Ureter (tissue), 1 donor: ENCODE results near the gene UCK2. TPM values are rescaled to one million over a fixed set of nuclear protein-coding genes. Genes with fewer than 3 reads are reported as not detected.
"Not testable (repeated sequence)": the region's sequence is repeated elsewhere in the genome, so short reads cannot be mapped to it uniquely, and the experiment has no call there.

ENCODE experiments used
- DNase-seq: peaks from one replicate; pipeline ENCODE4 v3.0.0-alpha.2; 2020; ENCODE audit warnings: low spot score
- total RNA-seq: library from RNA; stranded (reverse); gene quantifications from one replicate; pipeline ENCODE4 v1.2.4, GENCODE V29; 2023
- donor health status: DM: yes; HTN: yes; CAD: no.

The UCK2 gene
- 44.7 TPM for total RNA-seq

GRCh38 chr1:165827268-165828102, at the start of gene UCK2:
UCK2 (plus strand) TSS chr1:165827614; CDS start chr1:165827834, 220 bp downstream.
- DNase-seq, result peak; percentile 77

GRCh38 chr1:165778197-165778596, 49.2 kb upstream of the UCK2 start:
- DNase-seq, result not testable (repeated sequence)

- DNase-seq, result not testable (repeated sequence)
Observed at GRCh38 chr1:165783519-165783918, 43.9 kb upstream of the UCK2 start.

- no peak for DNase-seq
Observed at GRCh38 chr1:165787741-165788140, 39.7 kb upstream of the UCK2 start.

- DNase-seq, result no peak
Observed at GRCh38 chr1:165793951-165794350, 33.5 kb upstream of the UCK2 start.

GRCh38 chr1:165795894-165796293, 31.5 kb upstream of the UCK2 start:
- no peak for DNase-seq

- no peak for DNase-seq
Observed at GRCh38 chr1:165799387-165799786, 28.0 kb upstream of the UCK2 start.

GRCh38 chr1:165804513-165804912, 22.9 kb upstream of the UCK2 start:
- DNase-seq, result not testable (repeated sequence)

GRCh38 chr1:165807613-165808012, 19.8 kb upstream of the UCK2 start:
- DNase-seq, result no peak

GRCh38 chr1:165815725-165816124, 11.7 kb upstream of the UCK2 start:
- no peak for DNase-seq

GRCh38 chr1:165816157-165816556, 11.3 kb upstream of the UCK2 start:
- no peak for DNase-seq

- no peak for DNase-seq
Observed at GRCh38 chr1:165816826-165817497, 10.5 kb upstream of the UCK2 start.

- no peak for DNase-seq
Observed at GRCh38 chr1:165823552-165824268, 3.7 kb upstream of the UCK2 start.

- no peak for DNase-seq
Observed at GRCh38 chr1:165824269-165824643, 3.2 kb upstream of the UCK2 start.

- DNase-seq, result no peak
Observed at GRCh38 chr1:165826565-165827267, 698 bp upstream of the UCK2 start.

- peak; percentile 53 for DNase-seq
Observed at GRCh38 chr1:165828103-165828668, 772 bp downstream of the UCK2 start.

- DNase-seq, result peak; percentile 44
Observed at GRCh38 chr1:165828669-165829329, 1.4 kb downstream of the UCK2 start.

- DNase-seq, result no peak
Observed at GRCh38 chr1:165829888-165830287, 2.5 kb downstream of the UCK2 start.

- DNase-seq, result no peak
Observed at GRCh38 chr1:165831146-165831545, 3.7 kb downstream of the UCK2 start.

GRCh38 chr1:165832902-165833301, 5.5 kb downstream of the UCK2 start:
- DNase-seq, result no peak

- no peak for DNase-seq
Observed at GRCh38 chr1:165833358-165833757, 5.9 kb downstream of the UCK2 start.
